Skeletal muscle tissue (tissue), 4 donors: ENCODE measurements around the gene CC2D2B. TPM values are rescaled to one million over a fixed set of nuclear protein-coding genes. Genes with fewer than 3 reads are reported as not detected.
"Not testable (repeated sequence)": the region's sequence is repeated elsewhere in the genome, so short reads cannot be mapped to it uniquely, and the experiment has no call there.

ENCODE experiments used
- H3K27ac ChIP-seq: one replicate; pipeline ENCODE4 v1.7.0; 2013; ENCODE audit warnings: mild to moderate bottlenecking, low read depth, low read length, inconsistent platforms
- H3K27me3 ChIP-seq, 3 donors: one replicate each; pipeline ENCODE4 v1.7.0; 2013; ENCODE audit warnings: low read length in 3 of 3; ENCODE audit not compliant: control insufficient read depth in 3 of 3, insufficient read depth in 3 of 3
- H3K36me3 ChIP-seq, 3 donors: one replicate each; pipeline ENCODE4 v1.7.0; 2013; ENCODE audit warnings: low read length in 3 of 3; ENCODE audit not compliant: control insufficient read depth in 3 of 3, insufficient read depth in 3 of 3
- H3K4me1 ChIP-seq, 3 donors: one replicate each; pipeline ENCODE4 v1.7.0; 2013; ENCODE audit warnings: low read length in 3 of 3, mild to moderate bottlenecking in 3 of 3; ENCODE audit not compliant: control insufficient read depth in 3 of 3, insufficient read depth in 3 of 3
- H3K4me3 ChIP-seq, 3 donors: one replicate each; pipeline ENCODE4 v1.7.0; 2013; ENCODE audit warnings: low read length in 3 of 3
- H3K9ac ChIP-seq, 3 donors: one replicate each; pipeline ENCODE4 v1.7.0; 2013; ENCODE audit warnings: low read length in 3 of 3, mild to moderate bottlenecking in 3 of 3, moderate library complexity in 2 of 3, low read depth in 1 of 3
- H3K9me3 ChIP-seq, 3 donors: one replicate each; pipeline ENCODE4 v1.7.0; 2013; ENCODE audit warnings: low read length in 3 of 3; ENCODE audit not compliant: control insufficient read depth in 3 of 3
- total RNA-seq: library from RNA; depleted of rRNA; stranded (reverse); fragments of >200 nt; gene quantifications from one replicate; pipeline ENCODE4 v1.2.3, GENCODE V29; 2014
- donor health status: Osteomylitis.

Gene CC2D2B
- total RNA-seq, 1 donor from 2014 or later = 1.6 TPM

DNA sequence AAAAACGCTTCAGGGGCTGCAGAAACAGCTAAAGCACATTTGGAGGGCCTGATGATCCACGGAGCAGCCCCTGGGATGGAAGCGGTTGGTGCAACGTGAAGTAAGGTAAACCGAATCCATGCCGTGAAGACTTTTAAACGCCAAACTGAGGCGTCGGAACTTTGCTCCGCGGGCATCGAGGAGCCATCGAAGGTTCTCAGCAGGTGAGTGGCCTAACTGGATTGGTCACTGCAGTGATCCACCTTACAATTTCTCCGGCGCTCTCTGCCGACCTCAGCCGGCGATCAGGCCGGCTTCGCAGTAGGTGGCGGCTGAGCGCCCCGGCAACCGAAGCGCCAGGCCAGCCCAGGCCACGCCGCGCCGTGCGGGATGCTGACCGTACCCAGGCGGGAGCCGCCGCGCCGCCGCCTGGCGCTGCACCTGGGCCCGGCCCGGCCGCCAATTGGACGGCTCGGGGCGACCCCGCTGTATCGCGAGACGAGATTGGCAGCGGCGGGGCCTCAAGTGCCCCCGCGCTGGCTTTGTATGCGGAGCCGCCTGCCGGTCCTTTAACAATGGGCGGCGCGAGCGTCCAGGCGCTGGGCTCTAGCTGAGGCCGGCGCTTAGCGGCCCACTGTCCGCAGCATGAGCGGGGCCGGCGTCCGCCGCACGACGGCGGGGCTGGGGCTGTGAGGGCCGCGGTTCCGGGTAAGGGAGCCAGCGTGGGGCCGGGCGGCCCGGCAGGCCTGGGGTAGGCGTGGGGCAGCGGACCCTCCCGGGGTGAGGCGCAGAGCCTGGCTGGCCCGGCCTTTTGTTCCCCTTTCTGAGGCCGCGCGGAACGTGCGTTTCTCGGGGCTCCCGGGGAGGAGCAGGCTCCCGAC lies 135.5 kb downstream of the CC2D2B start, which contains the start of gene CCNJ:
CCNJ (plus strand) TSS at position 551 of the 860 bp plus-strand sequence. CDS start 811 bp downstream, outside the sequence.
- Histone ChIP-seq H3K9me3 (no peaks in the 10 kb centered on the region), H3K9ac (peak within 1 kb of the TSS; percentile 84 to 92 (median 89)), H3K27ac (peak within 1 kb of the TSS; percentile 59), H3K4me1 (peaks cover 0 to 13% (median 11%) of the 10 kb centered on the region in 3 donors), H3K27me3 (no peaks in the 10 kb centered on the region), H3K36me3 (peaks cover 0 to 2% (median 0%) of the 10 kb centered on the region in 3 donors), H3K4me3 (peak within 1 kb of the TSS; percentile 80 to 85 (median 81))

- Histone ChIP-seq H3K36me3 (peaks cover 0 to 2% (median 0%) of the 10 kb centered on the region in 3 donors), H3K27me3 (no peaks in the 10 kb centered on the region), H3K27ac (peak overlapping the region; percentile 59), H3K9ac (peak overlapping the region; percentile 84 to 92 (median 89)), H3K4me3 (peak overlapping the region; percentile 80 to 85 (median 81)), H3K9me3 (no peaks in the 10 kb centered on the region), H3K4me1 (peaks cover 0 to 13% (median 11%) of the 10 kb centered on the region in 3 donors)
Measured at GRCh38 chr10:96043893-96044715, 136.3 kb downstream of the CC2D2B start.

- Histone ChIP-seq H3K27me3 (no peaks in the 10 kb centered on the region), H3K9me3 (no peaks in the 10 kb centered on the region), H3K9ac (peak overlapping the region; percentile 84 to 92 (median 89)), H3K4me3 (peak overlapping the region; percentile 80 to 85 (median 81)), H3K4me1 (peaks cover 0 to 13% (median 11%) of the 10 kb centered on the region in 3 donors), H3K27ac (peak overlapping the region; percentile 59), H3K36me3 (peaks cover 0 to 2% (median 0%) of the 10 kb centered on the region in 3 donors)
Measured at GRCh38 chr10:96044736-96045135, 137.0 kb downstream of the CC2D2B start.

DNA sequence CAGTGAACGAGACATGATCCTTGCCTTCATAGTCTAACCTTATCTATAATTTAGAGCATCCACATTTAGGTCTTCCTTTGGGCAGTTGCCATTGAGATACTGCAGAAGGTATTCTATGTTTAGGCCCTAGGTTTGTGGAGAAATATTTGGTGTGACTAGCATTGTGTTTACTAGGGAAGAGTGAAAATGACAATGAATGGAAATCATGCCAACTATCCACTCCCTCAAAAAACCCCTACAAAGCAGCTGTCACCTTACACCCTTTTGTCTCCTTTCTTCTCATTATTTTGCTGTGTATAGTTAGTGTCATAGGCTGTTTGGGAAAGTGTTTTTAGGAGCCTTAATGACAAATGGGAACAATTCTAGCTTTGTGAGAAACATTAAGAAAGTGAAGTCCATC lies 138.8 kb downstream of the CC2D2B start:
- H3K36me3 ChIP-seq = peaks cover 0 to 2% (median 0%) of the 10 kb centered on the region in 3 donors
- no peak overlapping the region for H3K4me3 ChIP-seq
- no peak overlapping the region for H3K27ac ChIP-seq
- no peaks in the 10 kb centered on the region for H3K27me3 ChIP-seq
- no peak overlapping the region for H3K9ac ChIP-seq
- H3K4me1 ChIP-seq = peaks cover 0 to 13% (median 11%) of the 10 kb centered on the region in 3 donors
- H3K9me3 ChIP-seq = no peaks in the 10 kb centered on the region

- Histone ChIP-seq H3K27me3 (no peaks in the 10 kb centered on the region), H3K9ac (no peak overlapping the region), H3K4me1 (peaks cover 0 to 13% (median 11%) of the 10 kb centered on the region in 3 donors), H3K4me3 (no peak overlapping the region), H3K27ac (no peak overlapping the region), H3K9me3 (no peaks in the 10 kb centered on the region), H3K36me3 (peaks cover 0 to 2% (median 0%) of the 10 kb centered on the region in 3 donors)
Measured at GRCh38 chr10:96047004-96047649, 139.4 kb downstream of the CC2D2B start.

DNA sequence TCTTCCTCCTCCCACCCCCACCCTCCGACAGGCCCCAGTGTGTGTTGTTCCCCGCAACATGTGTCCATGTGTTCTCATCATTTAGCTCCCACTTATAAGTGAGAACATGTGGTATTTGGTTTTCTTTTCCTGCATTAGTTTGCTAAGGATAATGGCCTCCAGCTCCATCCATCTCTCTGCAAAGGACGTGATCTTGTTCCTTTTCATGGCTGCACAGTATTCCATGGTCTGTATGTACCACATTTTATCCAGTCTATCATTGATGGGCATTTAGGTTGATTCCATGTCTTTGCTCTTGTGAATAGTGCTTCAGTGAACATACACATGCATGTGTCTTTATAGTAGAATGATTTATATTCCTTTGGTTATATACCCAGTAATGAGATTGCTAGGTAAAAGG lies 140.2 kb downstream of the CC2D2B start:
- not testable (repeated sequence) for H3K9ac ChIP-seq, H3K27ac ChIP-seq, H3K4me3 ChIP-seq, H3K9me3 ChIP-seq, H3K27me3 ChIP-seq, H3K36me3 ChIP-seq, H3K4me1 ChIP-seq

- H3K36me3 ChIP-seq = peaks cover 0 to 2% (median 0%) of the 10 kb centered on the region in 3 donors
Measured at GRCh38 chr10:96049340-96049739, 141.6 kb downstream of the CC2D2B start.

DNA sequence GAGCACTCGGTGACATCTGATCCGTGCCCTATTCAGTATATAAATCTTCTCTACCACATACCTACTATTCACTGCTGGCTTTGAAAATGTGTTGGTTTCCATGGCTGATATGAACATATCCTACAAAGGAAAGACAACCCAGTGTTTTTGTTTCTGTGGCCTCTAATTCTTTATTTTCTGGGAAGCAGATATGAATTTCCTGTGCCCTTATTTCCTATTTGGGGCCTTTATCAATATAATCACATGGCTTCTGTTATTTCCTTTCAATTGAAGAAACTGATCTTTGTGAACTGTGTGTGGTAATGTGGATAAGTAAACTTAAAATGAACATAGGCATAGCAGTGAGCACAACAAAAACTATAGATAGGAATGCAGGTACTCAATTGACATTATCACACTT lies 146.2 kb downstream of the CC2D2B start:
- Histone ChIP-seq H3K9me3 (no peaks in the 10 kb centered on the region), H3K36me3 (peaks cover 15 to 17% (median 16%) of the 10 kb centered on the region in 3 donors), H3K27me3 (no peaks in the 10 kb centered on the region), H3K4me3 (no peak overlapping the region), H3K4me1 (peaks cover 0 to 6% (median 0%) of the 10 kb centered on the region in 3 donors), H3K27ac (no peak overlapping the region), H3K9ac (no peak overlapping the region)

More at GRCh38 chr10:96049340-96049739, 141.6 kb downstream of the CC2D2B start:
- H3K9me3 ChIP-seq = no peaks in the 10 kb centered on the region
- no peak overlapping the region for H3K27ac ChIP-seq
- H3K4me1 ChIP-seq = peaks cover 0 to 9% (median 5%) of the 10 kb centered on the region in 3 donors
- no peak overlapping the region for H3K4me3 ChIP-seq
- no peak overlapping the region for H3K9ac ChIP-seq
- H3K27me3 ChIP-seq = no peaks in the 10 kb centered on the region

- H3K36me3 ChIP-seq = peaks cover 15 to 18% (median 17%) of the 10 kb centered on the region in 3 donors
- peaks cover 0 to 6% (median 0%) of the 10 kb centered on the region in 3 donors for H3K4me1 ChIP-seq
- no peak overlapping the region for H3K4me3 ChIP-seq
- no peaks in the 10 kb centered on the region for H3K9me3 ChIP-seq
- H3K27me3 ChIP-seq = no peaks in the 10 kb centered on the region
- H3K9ac ChIP-seq = no peak overlapping the region
- H3K27ac ChIP-seq = no peak overlapping the region
Measured at GRCh38 chr10:96056787-96057186, 149.0 kb downstream of the CC2D2B start.
